DND-41 (cell line): ENCODE measurements around the gene LRRN4CL.

Experiments used
- ATAC-seq: fragments of 200-7000 bp; cut with Tn5 transposase; 3 replicates; pipeline ENCODE4 v1.9.1; 2021; ENCODE audit warnings: low read depth; ENCODE audit not compliant: insufficient read depth
- DNase-seq: peaks from one replicate; pipeline ENCODE4 v3.0.0-alpha.2; 2020
- H2AFZ ChIP-seq: 2 replicates; pipeline ENCODE4 v1.6.0; 2012; ENCODE audit warnings: low read depth, low read length
- H3K27ac ChIP-seq: 2 replicates; pipeline ENCODE4 v1.5.1; 2012; ENCODE audit warnings: low read length, inconsistent platforms
- H3K27me3 ChIP-seq: fragments of 200-600 bp; sonication (generic); 2 replicates; pipeline ENCODE4 v1.6.0; 2012; ENCODE audit warnings: low read length, mild to moderate bottlenecking, inconsistent platforms; ENCODE audit not compliant: insufficient read depth, poor library complexity
- H3K36me3 ChIP-seq: 2 replicates; pipeline ENCODE4 v1.5.1; 2012; ENCODE audit warnings: low read length, inconsistent platforms; ENCODE audit not compliant: insufficient read depth
- H3K4me1 ChIP-seq: 2 replicates; pipeline ENCODE4 v1.5.1; 2012; ENCODE audit warnings: mild to moderate bottlenecking, low read length; ENCODE audit not compliant: insufficient read depth
- H3K4me2 ChIP-seq: 2 replicates; pipeline ENCODE4 v1.6.0; 2012; ENCODE audit warnings: mild to moderate bottlenecking, moderate library complexity, low read length, inconsistent platforms; ENCODE audit not compliant: insufficient read depth
- H3K4me3 ChIP-seq, 2 experiments: fragments of 200-600 bp in 1 of 2; shearing (Covaris generic) in 1 of 2; 2 replicates each; pipeline ENCODE4 v1.5.1; 2012 to 2016; ENCODE audit warnings: inconsistent platforms in 2 of 2, low read length in 2 of 2, mild to moderate bottlenecking in 2 of 2, low read depth in 1 of 2, moderate library complexity in 1 of 2
- H3K79me2 ChIP-seq: 2 replicates; pipeline ENCODE4 v1.6.0; 2012; ENCODE audit warnings: low read length, inconsistent platforms; ENCODE audit not compliant: insufficient read depth
- H3K9ac ChIP-seq: 2 replicates; pipeline ENCODE4 v1.6.0; 2012; ENCODE audit warnings: low read depth, mild to moderate bottlenecking, inconsistent platforms, low read length, moderate library complexity
- H3K9me3 ChIP-seq: 2 replicates; pipeline ENCODE4 v1.5.1; 2012; ENCODE audit warnings: low read length, moderate library complexity, mild to moderate bottlenecking, inconsistent platforms; ENCODE audit not compliant: insufficient read depth, severe bottlenecking
- H4K20me1 ChIP-seq: 2 replicates; pipeline ENCODE4 v1.6.0; 2012; ENCODE audit warnings: low read length; ENCODE audit not compliant: insufficient read depth
- CTCF ChIP-seq: IDR thresholded peaks from 2 replicates; pipeline ENCODE4 v1.5.1; 2012; ENCODE audit warnings: borderline replicate concordance, low read length, moderate library complexity, mild to moderate bottlenecking; ENCODE audit not compliant: poor library complexity, severe bottlenecking; ENCODE audit errors: extremely low read depth
- EZH2 ChIP-seq: IDR thresholded peaks from 3 replicates; pipeline ENCODE4 v1.6.1; 2012; ENCODE audit warnings: borderline replicate concordance, low read depth, mild to moderate bottlenecking, moderate library complexity, low read length, inconsistent platforms; ENCODE audit not compliant: severe bottlenecking

Gene LRRN4CL

GRCh38 chr11:62728171-62728988 lies 39.0 kb upstream of the LRRN4CL start, which contains the start of gene TTC9C:
TTC9C (plus strand) TSS chr11:62728486; CDS start chr11:62728849, 363 bp downstream.
- Histone ChIP-seq H3K4me2 (peak within 1 kb of the TSS; percentile 90), H3K36me3 (peaks cover 52% of the 10 kb centered on the region), H3K9ac (peak within 1 kb of the TSS; percentile 94), H3K9me3 (no peaks in the 10 kb centered on the region), H3K27ac (peak within 1 kb of the TSS; percentile 100), H3K4me1 (peaks cover 47% of the 10 kb centered on the region), H3K4me3 (peak within 1 kb of the TSS; percentile 74 to 93), H3K79me2 (peaks cover 88% of the 10 kb centered on the region), H2AFZ (peak within 1 kb of the TSS; percentile 89), H4K20me1 (peaks cover 34% of the 10 kb centered on the region), H3K27me3 (no peaks in the 10 kb centered on the region)
- peak; percentile 48 for ATAC-seq
- peak; percentile 86 for DNase-seq
- TF ChIP-seq CTCF (no peak), EZH2 (no peak)

- Histone ChIP-seq H3K9ac (peak overlapping the region; percentile 94), H4K20me1 (peaks cover 34% of the 10 kb centered on the region), H3K27ac (peak overlapping the region; percentile 100), H3K4me1 (peaks cover 52% of the 10 kb centered on the region), H2AFZ (peak overlapping the region; percentile 89), H3K4me3 (peak overlapping the region; percentile 74 to 78; a peak in 3 of 4 replicates), H3K4me2 (peak overlapping the region; percentile 65), H3K79me2 (peaks cover 88% of the 10 kb centered on the region), H3K36me3 (peaks cover 52% of the 10 kb centered on the region), H3K27me3 (no peaks in the 10 kb centered on the region), H3K9me3 (no peaks in the 10 kb centered on the region)
- ATAC-seq (peak; percentile 60), DNase-seq (peak; percentile 94)
- TF ChIP-seq CTCF (no peak), EZH2 (no peak)
Measured at GRCh38 chr11:62727872-62728170, 38.5 kb upstream of the LRRN4CL start.

GRCh38 chr11:62727165-62727871 lies 38.0 kb upstream of the LRRN4CL start, which contains the start of gene HNRNPUL2:
HNRNPUL2 (minus strand) TSS chr11:62727457; CDS start chr11:62727156, 301 bp downstream.
- no peak for TF ChIP-seq EZH2
- TF ChIP-seq CTCF: no peak
- Histone ChIP-seq H2AFZ (peak within 1 kb of the TSS; percentile 89), H3K27me3 (no peaks in the 10 kb centered on the region), H3K4me1 (peaks cover 56% of the 10 kb centered on the region), H3K9me3 (no peaks in the 10 kb centered on the region), H4K20me1 (peaks cover 35% of the 10 kb centered on the region), H3K9ac (peak within 1 kb of the TSS; percentile 94), H3K4me2 (peak within 1 kb of the TSS; percentile 90), H3K79me2 (peaks cover 88% of the 10 kb centered on the region), H3K27ac (peak within 1 kb of the TSS; percentile 100), H3K36me3 (peaks cover 54% of the 10 kb centered on the region), H3K4me3 (peak within 1 kb of the TSS; percentile 74 to 93)
- peak; percentile 99 for DNase-seq
- peak; percentile 86 for ATAC-seq
